ENCODE measurements around the gene MAP3K5. TPM values are rescaled to one million over a fixed set of nuclear protein-coding genes. Genes with fewer than 3 reads are reported as not detected.

The MAP3K5 gene
- total and polyA plus RNA-seq, 12 donors, result 41.9 to 306 (median 215) TPM

- intact Hi-C loops (cut with DNase I), result no loop called here
- no peaks in the 10 kb centered on the region for H3K27me3 ChIP-seq
- H3K4me1 ChIP-seq (replicated peaks in 1 of 2), result peaks cover 69 to 100% of the 10 kb centered on the region in 2 donors
- H3K36me3 ChIP-seq (replicated peaks in 1 of 2), result peaks cover 0 to 4% of the 10 kb centered on the region in 2 donors
- WGBS, 4 donors, result 54 to 64% (median 58%) methylated on average over 9 of the region's 9 CpGs
- peak in 5 of 7 donors; percentile 41 to 72 (median 44) for DNase-seq
- H3K27ac ChIP-seq, result peak overlapping the region in 4 of 5 donors; percentile 32 to 97 (median 43)
- TF ChIP-seq POLR2A (IDR thresholded peaks at IDR 0.05) (no peak), CTCF (IDR thresholded peaks at IDR 0.05) (peak in 1 of 6 experiments; percentile 11)
- H3K9me3 ChIP-seq (replicated peaks in 1 of 3), result no peaks in the 10 kb centered on the region
- peak overlapping the region in 2 of 4 donors; percentile 15 to 74 for H3K4me3 ChIP-seq
Observed at GRCh38 chr6:136783495-136784270, 8.6 kb downstream of the MAP3K5 start.

- H3K27ac ChIP-seq, result peak overlapping the region in 1 of 5 donors; percentile 97
- intact Hi-C loops (cut with DNase I), result no loop called here
- no peaks in the 10 kb centered on the region for H3K9me3 ChIP-seq (replicated peaks in 1 of 3)
- H3K27me3 ChIP-seq, result no peaks in the 10 kb centered on the region
- DNase-seq, result no peak
- 89 to 96% (median 93%) methylated on average over 6 of the region's 6 CpGs for WGBS, 4 donors
- H3K4me3 ChIP-seq, result no peak overlapping the region
- peaks cover 0 to 4% of the 10 kb centered on the region in 2 donors for H3K36me3 ChIP-seq (replicated peaks in 1 of 2)
- H3K4me1 ChIP-seq (replicated peaks in 1 of 2), result peaks cover 68 to 100% of the 10 kb centered on the region in 2 donors
- TF ChIP-seq CTCF (IDR thresholded peaks at IDR 0.05) (no peak), POLR2A (IDR thresholded peaks at IDR 0.05) (no peak)
Observed at GRCh38 chr6:136783021-136783420, 9.3 kb downstream of the MAP3K5 start.

- 71 to 76% (median 75%) methylated on average over 1 of the region's 1 CpG for WGBS, 4 donors
- Histone ChIP-seq H3K4me3 (no peak overlapping the region), H3K27ac (peak overlapping the region in 2 of 5 donors; percentile 49 to 58), H3K36me3 (replicated peaks in 1 of 2) (peaks cover 0 to 4% of the 10 kb centered on the region in 2 donors), H3K9me3 (replicated peaks in 1 of 3) (no peaks in the 10 kb centered on the region), H3K4me1 (replicated peaks in 1 of 2) (peaks cover 68 to 100% of the 10 kb centered on the region in 2 donors), H3K27me3 (no peaks in the 10 kb centered on the region)
- DNase-seq, result no peak
- TF ChIP-seq CTCF (IDR thresholded peaks at IDR 0.05) (no peak), POLR2A (IDR thresholded peaks at IDR 0.05) (no peak)
- intact Hi-C loops (cut with DNase I), result no loop called here
Observed at GRCh38 chr6:136782021-136782770, 10.1 kb downstream of the MAP3K5 start.

GRCh38 chr6:136780972-136781371 lies 11.3 kb downstream of the MAP3K5 start:
- WGBS, 4 donors, result 78 to 85% (median 81%) methylated on average over 3 of the region's 3 CpGs
- no peaks in the 10 kb centered on the region for H3K27me3 ChIP-seq
- TF ChIP-seq CTCF (IDR thresholded peaks at IDR 0.05) (no peak), POLR2A (IDR thresholded peaks at IDR 0.05) (no peak)
- H3K4me1 ChIP-seq (replicated peaks in 1 of 2), result peaks cover 63 to 100% of the 10 kb centered on the region in 2 donors
- peak overlapping the region in 3 of 5 donors; percentile 5 to 58 (median 6) for H3K27ac ChIP-seq
- intact Hi-C loops (cut with DNase I), result no loop called here
- no peak overlapping the region for H3K4me3 ChIP-seq
- H3K36me3 ChIP-seq (replicated peaks in 1 of 2), result peaks cover 0 to 4% of the 10 kb centered on the region in 2 donors
- DNase-seq, result no peak
- no peaks in the 10 kb centered on the region for H3K9me3 ChIP-seq (replicated peaks in 1 of 3)

All from adrenal gland (tissue), 12 donors.